ENCODE data around the gene REEP6.
A peak's percentile ranks its signal among the peaks of the same experiment; 100 is the strongest.

The REEP6 gene

GRCh38 chr19:1457031-1457739, 33.8 kb upstream of the REEP6 start:
- no peak for DNase-seq

GRCh38 chr19:1457892-1458291, 33.1 kb upstream of the REEP6 start:
- DNase-seq = no peak

- DNase-seq = no peak
Measured at GRCh38 chr19:1459479-1459878, 31.5 kb upstream of the REEP6 start.

GRCh38 chr19:1460033-1460995, 30.7 kb upstream of the REEP6 start:
- no peak for DNase-seq

GRCh38 chr19:1461862-1462261, 29.1 kb upstream of the REEP6 start:
- no peak for DNase-seq

- peak; percentile 56 for DNase-seq
Measured at GRCh38 chr19:1465191-1466016, 25.6 kb upstream of the REEP6 start.

- no peak for DNase-seq
Measured at GRCh38 chr19:1466018-1466460, 24.9 kb upstream of the REEP6 start.

GRCh38 chr19:1466461-1467214, 24.3 kb upstream of the REEP6 start:
- DNase-seq = no peak

GRCh38 chr19:1467215-1467489, 23.8 kb upstream of the REEP6 start:
- no peak for DNase-seq

GRCh38 chr19:1467490-1468273, 23.3 kb upstream of the REEP6 start:
- no peak for DNase-seq

- DNase-seq = no peak
Measured at GRCh38 chr19:1468274-1468820, 22.6 kb upstream of the REEP6 start.

- peak; percentile 46 for DNase-seq
Measured at GRCh38 chr19:1468821-1469254, 22.1 kb upstream of the REEP6 start.

- no peak for DNase-seq
Measured at GRCh38 chr19:1469255-1470054, 21.5 kb upstream of the REEP6 start.

- DNase-seq = no peak
Measured at GRCh38 chr19:1470055-1470304, 21.0 kb upstream of the REEP6 start.

- DNase-seq = no peak
Measured at GRCh38 chr19:1470305-1471009, 20.5 kb upstream of the REEP6 start.

GRCh38 chr19:1471010-1471514, 19.9 kb upstream of the REEP6 start:
- no peak for DNase-seq

- no peak for DNase-seq
Measured at GRCh38 chr19:1471515-1472160, 19.3 kb upstream of the REEP6 start.

GRCh38 chr19:1472231-1473084, 18.5 kb upstream of the REEP6 start:
- no peak for DNase-seq

All from fibroblast of skin of right biceps (primary cell).